SK-N-SH (cell line): Measurements from ENCODE around the gene COQ8B.

Experiments used
- CTCF ChIP-seq: fragments of 200-600 bp; sonication (generic); IDR thresholded peaks from 2 replicates; pipeline ENCODE4 v1.6.1; 2017; ENCODE audit warnings: antibody characterized with exemption, mild to moderate bottlenecking, moderate library complexity
- EZH2phosphoT487 ChIP-seq: fragments of 200-600 bp; sonication (generic); IDR thresholded peaks from 2 replicates; pipeline ENCODE4 v1.6.1; 2017; ENCODE audit warnings: low read depth, mixed run types, mild to moderate bottlenecking, antibody characterized with exemption, moderate library complexity, borderline replicate concordance
- GATA2 ChIP-seq: sonication (generic); formaldehyde crosslinking; IDR thresholded peaks from 2 replicates; pipeline ENCODE4 v1.5.0; 2020; ENCODE audit warnings: mild to moderate bottlenecking, missing genetic modification reagents
- IRF3 ChIP-seq: fragments of 150-350 bp; IDR thresholded peaks from 2 replicates; pipeline ENCODE4 v1.6.1; 2016; ENCODE audit warnings: mild to moderate bottlenecking, low read depth, low read length
- JUND ChIP-seq: IDR thresholded peaks from 2 replicates; pipeline ENCODE4 v1.4.0; 2012
- MXI1 ChIP-seq: IDR thresholded peaks from 2 replicates; pipeline ENCODE4 v1.6.1; 2012; ENCODE audit warnings: mild to moderate bottlenecking, low read depth, low read length, improper control_type of control experiment
- RCOR1 ChIP-seq: fragments of 150-350 bp; IDR thresholded peaks from 2 replicates; pipeline ENCODE4 v1.6.1; 2017; ENCODE audit warnings: antibody characterized with exemption, low read length
- TAF1 ChIP-seq: IDR thresholded peaks from 2 replicates; pipeline ENCODE4 v1.6.1; 2012; ENCODE audit warnings: low read depth, mild to moderate bottlenecking, low read length, moderate library complexity, borderline replicate concordance

- no peak for TF ChIP-seq CTCF
- no peak for TF ChIP-seq TAF1
- no peak for TF ChIP-seq GATA2 (CRISPR knock-in tag)
- TF ChIP-seq JUND: no peak
- no peak for TF ChIP-seq IRF3
- TF ChIP-seq MXI1: no peak
- TF ChIP-seq EZH2phosphoT487: no peak
- TF ChIP-seq RCOR1: no peak
These were observed 4.4 kb upstream of the COQ8B start for GRCh38 chr19:40721140-40721486.
